Activated CD8-positive, alpha-beta memory T cell treated with anti-CD3 and anti-CD28 coated beads, Interleukin-2, amount 50 U/mL, for 4 hours (primary cell): Measurements from ENCODE around the gene EML6.

Source experiments
- DNase-seq: peaks from one replicate; pipeline ENCODE4 v3.0.0-alpha.2; 2020

Gene EML6

DNA sequence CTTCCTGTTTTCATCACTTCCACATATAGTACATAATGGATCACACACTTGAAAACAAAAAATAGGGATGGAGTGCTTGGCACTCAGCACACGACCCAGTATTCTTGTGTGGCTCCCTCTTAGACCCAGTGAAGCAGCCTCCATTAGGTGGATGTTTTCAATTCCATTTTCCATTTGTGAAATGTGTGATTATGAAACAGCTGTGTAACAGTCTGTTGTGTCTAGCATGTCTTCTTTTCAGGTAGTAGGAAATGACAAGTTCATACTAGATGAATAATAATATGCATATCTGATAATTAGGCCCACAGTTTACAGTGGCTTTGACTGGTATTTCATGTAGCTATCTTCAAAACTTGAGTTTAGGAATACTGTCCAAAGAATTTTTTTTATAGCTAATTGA lies 35.5 kb downstream of the EML6 start:
- no peak for DNase-seq

- no peak for DNase-seq
Measured at GRCh38 chr2:54760310-54760709, 36.8 kb downstream of the EML6 start.

DNA sequence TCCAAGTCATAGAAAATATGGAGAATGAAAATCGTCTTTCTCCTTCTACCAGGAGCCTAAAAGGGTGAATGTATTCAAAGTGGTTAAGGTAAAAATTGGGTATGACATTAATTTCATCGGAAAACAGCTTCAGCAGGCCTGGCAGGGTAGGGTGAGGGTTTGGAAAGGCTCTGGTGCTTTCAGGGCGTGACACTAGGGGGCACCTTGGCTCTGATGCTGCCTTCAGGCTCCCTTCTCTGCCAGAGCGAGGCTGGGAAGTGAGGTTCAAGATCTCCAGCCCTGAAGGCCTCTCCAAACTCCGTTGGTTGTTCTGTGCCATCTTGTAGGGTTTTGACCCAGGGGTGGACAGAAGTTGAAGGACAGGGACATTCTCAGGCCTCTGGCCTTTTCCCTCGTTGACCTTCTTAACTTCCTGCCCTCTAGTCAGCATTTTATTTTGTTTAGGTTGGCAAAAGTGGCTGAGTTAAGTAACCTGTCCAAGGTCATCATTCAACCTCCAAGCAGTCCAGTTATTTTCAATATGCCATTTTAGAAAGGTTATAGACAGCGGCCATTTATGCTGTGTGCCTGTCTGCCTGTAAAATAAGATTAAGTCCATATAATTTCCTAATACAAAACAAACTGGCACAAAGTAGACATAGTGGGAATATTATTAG lies 40.3 kb downstream of the EML6 start:
- no peak for DNase-seq

DNA sequence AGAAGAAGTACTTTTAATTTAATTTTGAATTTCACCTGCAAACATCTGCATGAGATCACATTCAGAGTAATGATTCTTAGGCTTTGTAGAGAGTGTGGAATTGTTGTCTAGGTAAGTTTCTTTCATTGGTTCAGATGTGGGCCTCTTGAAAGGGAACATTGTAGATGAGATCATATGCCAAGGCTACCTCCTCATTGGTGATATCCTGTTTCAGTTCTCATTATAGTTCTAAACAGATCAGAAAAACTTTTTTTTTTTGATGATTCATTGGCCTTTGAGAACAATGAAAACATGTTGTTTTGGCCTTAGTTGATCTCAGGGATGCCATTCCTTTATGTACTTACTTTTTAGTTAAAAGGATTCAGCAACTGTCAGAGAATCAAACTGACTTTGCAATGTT lies 44.5 kb downstream of the EML6 start:
- no peak for DNase-seq

DNA sequence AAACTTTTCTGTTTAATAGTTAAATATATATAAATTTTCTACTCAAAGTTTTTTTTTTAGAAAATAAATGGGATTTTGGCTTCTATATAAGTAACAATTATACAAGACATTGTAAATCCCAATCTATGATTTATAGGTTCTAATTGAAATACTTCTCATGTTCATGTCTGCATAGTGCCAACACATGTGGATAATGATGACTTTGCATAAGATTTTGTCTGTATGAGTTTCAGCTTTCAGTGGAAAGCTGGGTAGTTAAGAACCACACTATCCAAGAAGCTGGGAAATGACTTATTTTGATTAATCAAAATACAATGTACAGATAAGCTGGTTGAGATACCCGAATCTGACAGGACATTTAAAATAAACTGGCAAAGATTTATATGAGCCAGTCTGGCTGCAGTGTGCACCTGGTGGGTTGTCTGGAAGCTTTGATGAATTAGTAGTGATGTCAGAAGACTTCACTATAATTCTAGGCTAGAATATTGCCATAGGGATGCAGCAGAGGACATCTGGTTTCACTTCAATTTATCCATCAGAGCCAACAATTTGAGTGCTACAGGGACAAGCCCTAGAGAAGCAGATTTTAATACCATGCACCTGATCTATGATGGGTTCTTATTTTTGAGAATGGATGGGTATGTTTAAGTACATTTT lies 45.4 kb downstream of the EML6 start:
- DNase-seq: no peak

DNA sequence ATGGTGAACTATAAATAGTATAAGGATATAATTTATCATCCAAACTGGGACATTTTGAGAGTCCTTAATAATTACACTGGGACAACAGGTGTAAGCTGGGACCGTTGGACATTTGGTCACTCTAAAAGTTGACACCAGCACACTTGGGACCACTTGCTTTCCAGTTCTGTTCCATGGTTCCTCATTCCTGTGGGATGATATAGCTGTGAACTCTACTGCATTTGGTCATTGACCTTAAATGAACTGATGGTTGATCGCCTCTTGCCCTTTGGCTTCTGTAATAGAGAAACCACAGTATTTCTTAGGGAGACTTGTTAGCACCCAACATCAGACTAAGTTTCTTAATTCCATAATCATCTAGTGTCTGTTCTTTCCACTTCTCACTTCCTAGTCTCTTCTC lies 46.7 kb downstream of the EML6 start:
- DNase-seq: no peak

DNA sequence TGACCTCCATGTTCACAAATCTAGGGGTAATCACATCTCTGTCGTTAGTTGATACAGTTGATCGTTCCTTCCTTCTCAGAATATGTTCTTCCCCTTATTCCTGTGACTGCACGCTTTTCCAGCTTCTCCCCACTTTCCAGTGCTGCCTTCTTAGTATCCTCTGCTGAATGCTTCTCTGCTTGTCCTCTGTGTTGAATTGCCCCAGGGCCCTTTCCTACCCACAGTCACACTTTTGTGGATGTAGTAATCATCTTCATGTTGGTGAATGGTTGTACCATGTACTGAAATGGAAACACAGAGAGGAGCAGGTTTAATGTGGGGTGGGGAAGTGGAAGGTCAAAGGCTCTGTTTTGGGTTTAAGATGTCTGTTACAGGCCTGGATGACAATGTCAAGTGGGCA lies 47.2 kb downstream of the EML6 start:
- DNase-seq: no peak

GRCh38 chr2:54771166-54771885 lies 47.9 kb downstream of the EML6 start:
- no peak for DNase-seq

GRCh38 chr2:54772110-54772509 lies 48.6 kb downstream of the EML6 start:
- no peak for DNase-seq

- no peak for DNase-seq
Measured at GRCh38 chr2:54772531-54772930, 49.1 kb downstream of the EML6 start.

GRCh38 chr2:54773233-54773632 lies 49.8 kb downstream of the EML6 start:
- DNase-seq: no peak

DNA sequence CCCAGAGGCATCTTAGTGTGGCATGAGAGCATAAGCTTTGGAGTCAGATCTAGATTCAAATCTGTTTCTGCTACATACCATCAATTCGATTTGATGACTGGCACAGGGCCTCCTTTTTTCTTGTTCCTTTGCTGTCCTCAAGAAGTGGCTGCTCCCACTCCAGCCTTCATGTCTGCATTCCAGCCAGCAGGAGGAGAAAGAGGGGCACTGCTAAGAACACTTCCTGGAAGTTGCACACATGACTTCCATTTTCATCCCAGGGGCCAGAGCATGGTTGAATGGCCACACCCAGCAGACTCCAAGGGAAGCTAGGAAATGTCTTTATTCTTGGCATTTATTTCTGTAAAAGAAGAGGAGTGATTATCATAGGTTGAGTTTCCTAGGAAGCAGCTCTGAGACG lies 50.4 kb downstream of the EML6 start:
- DNase-seq: no peak

- no peak for DNase-seq
Measured at GRCh38 chr2:54775710-54776109, 52.2 kb downstream of the EML6 start.

- no peak for DNase-seq
Measured at GRCh38 chr2:54776494-54776893, 53.0 kb downstream of the EML6 start.

DNA sequence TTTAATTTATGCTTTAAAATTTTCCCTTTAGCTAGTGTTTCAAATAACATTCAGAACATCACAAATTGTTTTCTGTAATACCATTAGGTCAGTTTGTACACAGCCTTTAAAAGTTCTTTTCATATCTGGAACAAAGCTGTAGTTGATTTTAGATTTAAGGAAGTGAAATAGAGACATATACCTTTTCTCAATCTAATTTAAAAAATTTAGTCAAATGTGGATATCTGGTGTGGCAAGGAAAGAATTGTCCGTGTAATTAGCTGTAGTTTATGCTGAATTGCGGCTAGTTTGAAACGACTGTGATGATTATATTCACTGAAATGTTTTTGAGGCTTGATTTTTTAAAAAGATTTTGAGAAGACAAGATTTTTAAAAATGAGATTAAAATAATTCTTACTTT lies 59.9 kb downstream of the EML6 start:
- DNase-seq: no peak

- no peak for DNase-seq
Measured at GRCh38 chr2:54787270-54787669, 63.8 kb downstream of the EML6 start.

- no peak for DNase-seq
Measured at GRCh38 chr2:54787755-54788366, 64.4 kb downstream of the EML6 start.

- DNase-seq: no peak
Measured at GRCh38 chr2:54789878-54790277, 66.4 kb downstream of the EML6 start.

DNA sequence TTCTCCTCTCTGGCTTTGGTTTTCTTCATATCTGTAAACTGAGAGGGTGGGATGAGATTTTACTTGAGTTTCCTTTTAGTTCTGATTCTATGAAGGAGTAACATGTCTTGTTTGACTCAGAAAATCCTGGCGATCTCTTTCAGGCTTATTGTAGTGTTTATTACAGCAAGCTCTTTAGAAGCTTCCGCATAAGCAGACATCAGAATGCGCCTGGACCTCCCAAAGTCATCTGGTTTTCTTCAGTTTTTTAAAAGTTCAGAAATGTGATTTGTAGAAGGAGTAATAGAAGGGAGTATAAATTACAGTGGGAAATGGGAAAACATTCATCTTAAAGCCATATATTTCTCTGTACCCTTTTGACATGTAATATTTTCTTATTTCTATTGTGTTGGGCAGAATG lies 68.4 kb downstream of the EML6 start:
- DNase-seq: no peak

- no peak for DNase-seq
Measured at GRCh38 chr2:54797307-54797706, 73.8 kb downstream of the EML6 start.

GRCh38 chr2:54801352-54801751 lies 77.9 kb downstream of the EML6 start:
- no peak for DNase-seq

- no peak for DNase-seq
Measured at GRCh38 chr2:54803783-54804751, 80.6 kb downstream of the EML6 start.

DNA sequence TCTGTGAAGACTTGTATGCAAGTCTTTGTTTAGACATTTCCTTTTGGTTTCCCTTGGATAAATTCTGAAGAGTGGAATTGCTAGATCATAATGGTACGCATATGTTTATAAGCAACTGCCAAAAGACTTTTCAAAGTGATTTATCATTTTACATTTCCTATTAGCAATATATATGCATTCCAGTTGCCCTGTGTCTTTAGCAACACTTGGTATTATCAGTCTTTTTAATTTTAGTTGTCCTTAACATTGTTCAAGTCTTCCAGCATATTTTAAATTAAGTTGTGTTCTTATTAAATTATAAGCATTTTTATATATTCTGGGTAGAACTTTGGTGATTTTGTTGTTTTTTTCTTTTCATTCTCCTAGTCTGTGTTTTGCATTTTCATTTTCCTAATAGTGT lies 81.8 kb downstream of the EML6 start:
- DNase-seq: no peak
